HUES64 (cell line): Measurements from ENCODE around the gene POU2F3.

Source experiments
- H3K27ac ChIP-seq: 2 replicates; pipeline ENCODE4 v1.7.0; 2013; ENCODE audit warnings: low read depth, low read length, inconsistent platforms
- H3K27me3 ChIP-seq: 2 replicates; pipeline ENCODE4 v1.6.1; 2013; ENCODE audit warnings: mild to moderate bottlenecking, low read length; ENCODE audit not compliant: insufficient read depth
- H3K36me3 ChIP-seq: 2 replicates; pipeline ENCODE4 v1.6.1; 2013; ENCODE audit warnings: mild to moderate bottlenecking, low read length; ENCODE audit not compliant: insufficient read depth
- H3K4me1 ChIP-seq: 2 replicates; pipeline ENCODE4 v1.6.1; 2013; ENCODE audit warnings: mild to moderate bottlenecking, low read length, moderate library complexity; ENCODE audit not compliant: insufficient read depth
- H3K4me3 ChIP-seq: 2 replicates; pipeline ENCODE4 v1.5.1; 2013; ENCODE audit warnings: mild to moderate bottlenecking, low read length, moderate library complexity
- H3K9ac ChIP-seq: 2 replicates; pipeline ENCODE4 v1.6.1; 2013; ENCODE audit warnings: mild to moderate bottlenecking, low read depth, low read length
- H3K9me3 ChIP-seq: 2 replicates; pipeline ENCODE4 v1.6.1; 2013; ENCODE audit warnings: low read depth, low read length; ENCODE audit not compliant: insufficient read depth
- WGBS: fragments of 150-250, 120-280 bp; methylation state at CpG from one replicate; pipeline ENCODE4 v1.1.7; 2013; ENCODE audit warnings: missing lambda C conversion rate; 5-methylcytosine and 5-hydroxymethylcytosine counted together

Gene POU2F3

GRCh38 chr11:120326845-120327281, 86.9 kb downstream of the POU2F3 start:
- 85% methylated on average over 4 of the region's 4 CpGs for WGBS
- Histone ChIP-seq H3K4me3 (no peak overlapping the region), H3K27ac (no peak overlapping the region), H3K9ac (no peak overlapping the region), H3K4me1 (peaks cover 13% of the 10 kb centered on the region), H3K36me3 (peaks cover 23% of the 10 kb centered on the region), H3K9me3 (no peaks in the 10 kb centered on the region), H3K27me3 (peaks cover 6% of the 10 kb centered on the region; the same call in 1 of the 2 replicates)

DNA sequence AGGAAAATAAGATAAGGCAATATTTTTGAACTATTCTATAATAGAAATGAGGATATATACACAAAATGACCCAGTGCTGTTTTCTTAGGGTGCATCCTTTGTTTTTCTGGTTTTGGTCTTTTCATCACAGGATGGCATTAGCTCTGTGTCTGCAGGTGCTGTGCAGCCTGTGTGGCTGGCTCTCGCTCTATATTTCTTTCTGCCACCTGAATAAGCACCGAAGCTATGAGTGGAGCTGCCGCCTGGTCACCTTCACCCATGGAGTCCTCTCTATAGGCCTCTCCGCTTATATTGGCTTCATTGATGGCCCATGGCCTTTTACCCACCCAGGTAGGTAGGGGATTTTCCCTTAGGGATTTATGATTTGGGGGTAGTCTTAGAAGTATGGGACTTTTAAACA, 87.4 kb downstream of the POU2F3 start:
- Histone ChIP-seq H3K27me3 (peaks cover 6% of the 10 kb centered on the region; the same call in 1 of the 2 replicates), H3K36me3 (peaks cover 23% of the 10 kb centered on the region), H3K27ac (no peak overlapping the region), H3K4me1 (peaks cover 13% of the 10 kb centered on the region), H3K9me3 (no peaks in the 10 kb centered on the region), H3K4me3 (no peak overlapping the region), H3K9ac (no peak overlapping the region)
- 97% methylated on average over 4 of the region's 4 CpGs for WGBS

- 77% methylated on average over 3 of the region's 3 CpGs for WGBS
- Histone ChIP-seq H3K4me1 (peaks cover 11% of the 10 kb centered on the region), H3K27ac (no peak overlapping the region)
Measured at GRCh38 chr11:120329556-120329955, 89.6 kb downstream of the POU2F3 start.

DNA sequence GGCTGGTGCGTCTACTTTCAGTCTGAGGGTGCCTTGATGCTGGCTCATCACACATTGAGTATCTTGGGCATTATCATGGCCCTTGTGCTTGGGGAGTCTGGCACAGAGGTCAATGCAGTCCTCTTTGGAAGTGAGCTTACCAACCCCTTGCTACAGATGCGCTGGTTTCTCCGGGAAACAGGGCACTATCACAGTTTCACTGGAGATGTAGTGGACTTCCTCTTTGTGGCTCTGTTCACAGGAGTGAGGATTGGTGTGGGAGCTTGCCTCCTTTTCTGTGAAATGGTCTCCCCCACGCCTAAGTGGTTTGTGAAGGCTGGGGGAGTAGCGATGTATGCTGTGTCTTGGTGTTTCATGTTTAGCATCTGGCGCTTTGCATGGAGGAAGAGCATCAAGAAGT, 90.1 kb downstream of the POU2F3 start:
- H3K9me3 ChIP-seq: no peaks in the 10 kb centered on the region
- peaks cover 23% of the 10 kb centered on the region for H3K36me3 ChIP-seq
- H3K4me1 ChIP-seq: peaks cover 8% of the 10 kb centered on the region
- H3K4me3 ChIP-seq: no peak overlapping the region
- WGBS: 94% methylated on average over 6 of the region's 6 CpGs
- H3K9ac ChIP-seq: no peak overlapping the region
- H3K27me3 ChIP-seq: no peaks in the 10 kb centered on the region
- no peak overlapping the region for H3K27ac ChIP-seq

More at GRCh38 chr11:120329556-120329955, 89.6 kb downstream of the POU2F3 start:
- peaks cover 23% of the 10 kb centered on the region for H3K36me3 ChIP-seq
- H3K27me3 ChIP-seq: no peaks in the 10 kb centered on the region
- no peak overlapping the region for H3K9ac ChIP-seq
- H3K9me3 ChIP-seq: no peaks in the 10 kb centered on the region
- H3K4me3 ChIP-seq: no peak overlapping the region

DNA sequence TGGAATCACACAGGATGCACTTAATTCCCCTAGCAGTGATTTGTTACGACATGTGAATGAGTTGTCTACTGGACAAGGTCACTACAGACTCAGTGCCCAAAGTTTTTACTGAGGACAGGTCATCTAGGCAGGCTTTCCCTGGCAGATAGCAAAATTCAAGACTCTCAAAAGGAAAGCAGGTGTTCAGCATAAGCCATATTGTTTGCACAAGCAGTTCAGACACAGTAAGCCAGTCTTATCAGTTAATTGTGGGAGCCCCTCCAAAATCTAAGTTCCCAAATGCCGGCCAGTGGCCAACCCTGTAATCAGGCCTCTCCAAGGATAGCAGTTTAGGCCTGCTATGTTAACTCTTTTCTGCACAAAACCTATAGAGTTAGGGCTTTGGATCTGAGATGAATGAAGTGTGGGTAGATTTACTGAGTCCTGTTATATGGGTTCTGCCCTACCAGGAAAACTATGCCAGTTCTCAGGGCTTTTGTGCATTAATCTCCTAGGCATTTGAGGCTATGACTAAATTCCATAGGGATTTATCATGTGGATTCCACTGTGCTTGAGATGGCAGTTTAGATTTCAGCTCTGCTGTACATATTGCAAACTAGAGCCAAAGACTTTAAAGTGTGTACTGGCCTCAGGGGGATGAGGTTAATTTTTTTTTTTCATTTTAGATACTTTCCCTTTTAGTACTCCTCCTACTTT, 91.5 kb downstream of the POU2F3 start:
- no peak overlapping the region for H3K27ac ChIP-seq
- no peaks in the 10 kb centered on the region for H3K27me3 ChIP-seq
- no peaks in the 10 kb centered on the region for H3K9me3 ChIP-seq
- H3K9ac ChIP-seq: no peak overlapping the region
- no peak overlapping the region for H3K4me3 ChIP-seq
- peaks cover 4% of the 10 kb centered on the region for H3K4me1 ChIP-seq
- WGBS: 95% methylated on average over 2 of the region's 2 CpGs
- peaks cover 23% of the 10 kb centered on the region for H3K36me3 ChIP-seq

GRCh38 chr11:120332822-120333716, 93.1 kb downstream of the POU2F3 start:
- H3K36me3 ChIP-seq: peaks cover 18% of the 10 kb centered on the region
- no peaks in the 10 kb centered on the region for H3K9me3 ChIP-seq
- no peak overlapping the region for H3K27ac ChIP-seq
- H3K27me3 ChIP-seq: no peaks in the 10 kb centered on the region
- no peak overlapping the region for H3K9ac ChIP-seq
- no peak overlapping the region for H3K4me3 ChIP-seq
- peaks cover 9% of the 10 kb centered on the region; the same call in 1 of the 2 replicates for H3K4me1 ChIP-seq
- WGBS: 94% methylated on average over 3 of the region's 5 CpGs

DNA sequence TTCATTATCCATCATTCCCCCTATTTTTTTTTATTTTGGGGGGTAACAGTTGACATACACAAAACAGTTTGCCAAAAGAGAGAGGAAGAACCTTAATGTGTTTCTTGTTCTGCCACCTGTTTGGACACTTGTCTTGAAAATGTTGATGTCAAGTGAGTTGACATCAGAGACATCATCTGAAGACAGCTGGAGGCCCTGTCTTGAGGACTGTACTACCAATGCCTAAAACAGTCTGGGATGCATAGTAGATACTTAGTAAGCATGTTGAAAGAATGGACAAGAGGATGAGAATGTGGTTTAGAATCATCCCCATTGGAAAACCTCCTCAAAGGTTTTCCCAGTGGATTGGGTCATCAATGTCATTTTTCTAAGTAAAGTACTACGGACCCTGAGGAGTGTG, 93.9 kb downstream of the POU2F3 start:
- peaks cover 18% of the 10 kb centered on the region for H3K36me3 ChIP-seq
- no peaks in the 10 kb centered on the region for H3K9me3 ChIP-seq
- WGBS: 92% methylated on average over 1 of the region's 1 CpG
- H3K27me3 ChIP-seq: no peaks in the 10 kb centered on the region
- H3K4me1 ChIP-seq: peaks cover 17% of the 10 kb centered on the region; the same call in 1 of the 2 replicates
- H3K4me3 ChIP-seq: no peak overlapping the region
- H3K27ac ChIP-seq: no peak overlapping the region
- no peak overlapping the region for H3K9ac ChIP-seq

- Histone ChIP-seq H3K27me3 (no peaks in the 10 kb centered on the region), H3K27ac (no peak overlapping the region), H3K9ac (no peak overlapping the region), H3K9me3 (no peaks in the 10 kb centered on the region), H3K4me1 (peaks cover 20% of the 10 kb centered on the region; the same call in 1 of the 2 replicates), H3K4me3 (no peak overlapping the region), H3K36me3 (peaks cover 18% of the 10 kb centered on the region)
- WGBS: 72% methylated on average over 1 of the region's 1 CpG
Measured at GRCh38 chr11:120334332-120334731, 94.4 kb downstream of the POU2F3 start.

- WGBS: 10% methylated on average over 7 of the region's 8 CpGs
- no peak overlapping the region for H3K27ac ChIP-seq
- H3K9me3 ChIP-seq: no peaks in the 10 kb centered on the region
- H3K4me1 ChIP-seq: peaks cover 26% of the 10 kb centered on the region; the same call in 1 of the 2 replicates
- peak overlapping the region; percentile 87; the same call in 1 of the 2 replicates for H3K9ac ChIP-seq
- peaks cover 13% of the 10 kb centered on the region for H3K36me3 ChIP-seq
- H3K4me3 ChIP-seq: peak overlapping the region; percentile 71
- H3K27me3 ChIP-seq: no peaks in the 10 kb centered on the region
Measured at GRCh38 chr11:120334894-120335462, 95.0 kb downstream of the POU2F3 start.

- H3K4me1 ChIP-seq: peaks cover 27% of the 10 kb centered on the region; the same call in 1 of the 2 replicates
- H3K4me3 ChIP-seq: peak overlapping the region; percentile 71
- H3K27me3 ChIP-seq: no peaks in the 10 kb centered on the region
- H3K27ac ChIP-seq: peak overlapping the region; percentile 79; the same call in 1 of the 2 replicates
- H3K9ac ChIP-seq: peak overlapping the region; percentile 87
- 5% methylated on average over 19 of the region's 19 CpGs for WGBS
- no peaks in the 10 kb centered on the region for H3K9me3 ChIP-seq
- peaks cover 8% of the 10 kb centered on the region for H3K36me3 ChIP-seq
Measured at GRCh38 chr11:120335556-120335907, 95.6 kb downstream of the POU2F3 start.
